Subcutaneous abdominal adipose tissue (tissue), 5 donors: ENCODE data around the gene ABR.

Experiments used
- H3K27ac ChIP-seq: one replicate; pipeline ENCODE4 v1.7.0; 2013; ENCODE audit warnings: low read depth, mild to moderate bottlenecking, inconsistent platforms, low read length, moderate library complexity
- H3K27me3 ChIP-seq, 5 donors: one replicate each; pipeline ENCODE4 v1.7.0; 2013; ENCODE audit warnings: low read length in 5 of 5, inconsistent platforms in 1 of 5; ENCODE audit not compliant: control insufficient read depth in 5 of 5, insufficient read depth in 4 of 5
- H3K36me3 ChIP-seq, 5 donors: one replicate each; pipeline ENCODE4 v1.7.0; 2013; ENCODE audit warnings: low read length in 5 of 5; ENCODE audit not compliant: control insufficient read depth in 5 of 5, insufficient read depth in 5 of 5
- H3K4me1 ChIP-seq, 5 donors: one replicate each; pipeline ENCODE4 v1.7.0; 2013; ENCODE audit warnings: low read length in 5 of 5, mild to moderate bottlenecking in 3 of 5, moderate library complexity in 1 of 5; ENCODE audit not compliant: control insufficient read depth in 5 of 5, insufficient read depth in 5 of 5
- H3K4me3 ChIP-seq, 5 donors: one replicate each; pipeline ENCODE4 v1.7.0; 2013; ENCODE audit warnings: low read length in 5 of 5, low read depth in 1 of 5
- H3K9ac ChIP-seq, 5 donors: one replicate each; pipeline ENCODE4 v1.7.0; 2013; ENCODE audit warnings: low read length in 5 of 5, mild to moderate bottlenecking in 4 of 5, moderate library complexity in 3 of 5
- H3K9me3 ChIP-seq, 5 donors: one replicate each; pipeline ENCODE4 v1.7.0; 2013; ENCODE audit warnings: low read length in 5 of 5; ENCODE audit not compliant: control insufficient read depth in 5 of 5
- donor health status: healthy.
- donor health status: healthy.
- donor health status: healthy.
- donor health status: healthy.
- donor health status: healthy.

The ABR gene

DNA sequence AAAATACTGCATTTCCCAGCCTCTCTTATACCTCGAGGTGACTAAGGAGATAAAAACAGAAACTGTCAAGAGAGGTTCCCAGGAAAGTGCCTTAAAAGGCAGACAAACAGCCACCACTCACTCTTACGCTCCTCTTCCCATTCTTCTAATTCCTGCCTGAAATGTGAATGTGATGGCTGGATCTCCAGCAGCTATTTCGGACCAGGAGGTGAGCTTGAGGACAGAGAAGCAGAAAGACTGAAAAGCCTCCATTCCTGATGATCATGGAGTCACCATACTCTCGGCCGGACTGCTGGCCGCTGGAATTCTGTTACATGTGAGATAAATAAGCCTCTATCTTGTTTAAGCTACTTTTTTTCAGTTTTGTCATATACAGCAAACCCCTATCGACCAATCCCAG is 41.4 kb upstream of the ABR start:
- peaks cover 0 to 6% (median 0%) of the 10 kb centered on the region in 5 donors for H3K9me3 ChIP-seq
- peaks cover 0 to 1% (median 0%) of the 10 kb centered on the region in 5 donors for H3K36me3 ChIP-seq
- H3K27me3 ChIP-seq, result peaks cover 3 to 13% (median 5%) of the 10 kb centered on the region in 5 donors
- H3K9ac ChIP-seq, result no peak overlapping the region
- H3K27ac ChIP-seq, result no peak overlapping the region
- H3K4me3 ChIP-seq, result no peak overlapping the region
- peaks cover 0 to 5% (median 0%) of the 10 kb centered on the region in 5 donors for H3K4me1 ChIP-seq

DNA sequence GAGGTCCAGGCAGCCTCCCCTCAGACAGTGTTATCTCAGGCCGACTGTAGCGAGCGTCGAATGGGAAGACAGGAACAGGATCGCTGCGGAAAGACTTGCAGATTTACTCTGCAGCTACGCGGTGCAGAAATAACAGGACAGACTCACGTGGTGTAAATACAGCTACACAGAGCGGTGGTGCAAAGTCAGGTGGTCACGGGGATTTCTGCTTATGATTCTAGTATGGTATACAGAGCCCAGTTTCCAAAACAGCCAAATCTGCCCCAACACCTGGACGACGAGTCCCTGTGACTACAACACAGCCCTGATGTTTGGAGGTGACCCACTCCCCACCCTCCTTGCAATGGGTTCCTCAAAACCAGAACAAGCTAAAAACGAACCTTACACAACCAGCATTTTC is 40.6 kb upstream of the ABR start:
- no peaks in the 10 kb centered on the region for H3K4me1 ChIP-seq
- H3K27ac ChIP-seq, result no peak overlapping the region
- peaks cover 3 to 9% (median 4%) of the 10 kb centered on the region in 5 donors for H3K27me3 ChIP-seq
- H3K36me3 ChIP-seq, result no peaks in the 10 kb centered on the region
- H3K4me3 ChIP-seq, result no peak overlapping the region
- no peak overlapping the region for H3K9ac ChIP-seq
- H3K9me3 ChIP-seq, result peaks cover 0 to 6% (median 0%) of the 10 kb centered on the region in 5 donors

DNA sequence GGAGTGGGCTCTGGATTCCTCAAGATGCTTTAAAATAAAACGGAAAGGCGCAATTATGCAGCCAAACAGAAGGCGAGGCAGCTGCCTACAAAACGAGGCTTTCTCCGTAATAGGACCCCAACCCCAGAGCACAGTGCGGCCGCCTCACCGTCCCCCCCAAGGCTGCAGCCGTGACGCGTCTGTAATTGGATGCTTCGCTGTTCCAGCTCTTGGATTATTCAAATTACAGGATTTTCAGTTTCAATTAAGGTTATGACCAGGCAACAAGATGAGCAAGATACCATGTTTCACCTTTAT is 37.3 kb upstream of the ABR start:
- no peaks in the 10 kb centered on the region for H3K36me3 ChIP-seq
- no peak overlapping the region for H3K27ac ChIP-seq
- H3K27me3 ChIP-seq, result peaks cover 3 to 9% (median 5%) of the 10 kb centered on the region in 5 donors
- no peak overlapping the region for H3K9ac ChIP-seq
- no peak overlapping the region for H3K4me3 ChIP-seq
- H3K4me1 ChIP-seq, result peaks cover 0 to 2% (median 0%) of the 10 kb centered on the region in 5 donors
- H3K9me3 ChIP-seq, result peaks cover 0 to 6% (median 0%) of the 10 kb centered on the region in 5 donors

DNA sequence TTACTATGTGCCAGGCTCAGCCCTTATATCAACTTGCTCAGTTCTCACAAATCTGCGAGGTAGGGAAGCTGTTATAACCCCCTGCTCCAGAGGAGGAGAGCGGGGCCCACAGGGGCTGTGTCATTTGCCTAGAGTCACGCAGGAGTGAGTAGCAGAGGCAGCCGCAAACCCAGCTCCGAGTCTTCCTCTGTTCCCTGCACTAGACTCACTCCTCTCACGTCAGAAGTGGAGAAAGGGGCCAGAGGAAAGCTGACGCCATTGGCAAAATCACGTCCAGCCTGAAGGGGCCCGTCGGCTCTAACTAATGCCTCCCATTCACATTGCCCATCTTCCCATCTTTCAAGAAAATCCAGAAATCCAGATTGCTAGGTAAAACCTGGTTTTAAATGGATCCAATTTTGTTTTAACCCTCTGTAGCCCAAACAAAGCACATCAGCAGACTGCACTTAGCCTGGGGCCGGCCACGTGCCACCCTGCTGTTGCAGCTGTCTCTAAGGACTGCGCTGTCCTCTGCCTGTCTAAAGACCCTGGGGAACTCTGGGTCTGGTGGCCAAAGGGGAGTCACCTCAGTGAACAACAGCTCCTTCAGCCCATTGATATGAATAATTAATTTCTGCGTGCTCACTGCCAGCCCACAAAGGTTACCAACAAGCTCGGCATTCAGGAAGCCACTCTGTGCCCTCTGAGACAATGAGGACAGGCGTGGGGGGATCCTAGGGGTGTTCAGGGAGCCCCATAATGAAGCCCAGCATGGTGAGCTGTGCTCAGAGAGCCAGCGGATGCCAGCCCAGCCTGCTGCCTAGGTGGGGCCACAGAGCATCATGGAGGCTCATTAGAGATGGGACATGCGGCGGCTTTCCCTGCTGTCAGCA is 36.7 kb upstream of the ABR start:
- no peaks in the 10 kb centered on the region for H3K36me3 ChIP-seq
- H3K27ac ChIP-seq, result no peak overlapping the region
- H3K27me3 ChIP-seq, result peaks cover 3 to 9% (median 5%) of the 10 kb centered on the region in 5 donors
- H3K4me1 ChIP-seq, result peaks cover 0 to 2% (median 0%) of the 10 kb centered on the region in 5 donors
- no peak overlapping the region for H3K9ac ChIP-seq
- H3K4me3 ChIP-seq, result no peak overlapping the region
- peaks cover 0 to 5% (median 0%) of the 10 kb centered on the region in 5 donors for H3K9me3 ChIP-seq

DNA sequence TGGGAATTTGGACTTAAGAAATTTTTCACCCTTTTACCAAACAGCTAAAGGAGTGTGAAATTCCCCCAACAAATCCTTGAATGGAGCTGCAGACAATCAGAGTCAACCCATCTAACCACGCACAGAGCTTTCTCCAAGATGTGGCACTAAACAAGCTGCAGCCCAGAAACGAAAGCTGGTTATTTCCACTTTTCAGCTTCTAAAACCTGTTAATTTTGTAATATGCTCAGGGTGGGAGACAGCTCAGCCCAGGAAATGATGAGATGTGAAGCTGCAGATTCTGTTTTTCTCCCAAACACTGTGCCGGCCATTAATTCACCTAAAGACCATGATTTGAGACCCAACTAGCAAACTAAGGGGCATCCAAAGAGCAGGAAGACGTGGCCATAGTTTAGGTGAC is 33.2 kb upstream of the ABR start:
- no peaks in the 10 kb centered on the region for H3K36me3 ChIP-seq
- H3K9ac ChIP-seq, result no peak overlapping the region
- no peaks in the 10 kb centered on the region for H3K9me3 ChIP-seq
- peaks cover 0 to 7% (median 0%) of the 10 kb centered on the region in 5 donors for H3K4me1 ChIP-seq
- H3K27ac ChIP-seq, result no peak overlapping the region
- no peak overlapping the region for H3K4me3 ChIP-seq
- peaks cover 2 to 9% (median 5%) of the 10 kb centered on the region in 5 donors for H3K27me3 ChIP-seq

DNA sequence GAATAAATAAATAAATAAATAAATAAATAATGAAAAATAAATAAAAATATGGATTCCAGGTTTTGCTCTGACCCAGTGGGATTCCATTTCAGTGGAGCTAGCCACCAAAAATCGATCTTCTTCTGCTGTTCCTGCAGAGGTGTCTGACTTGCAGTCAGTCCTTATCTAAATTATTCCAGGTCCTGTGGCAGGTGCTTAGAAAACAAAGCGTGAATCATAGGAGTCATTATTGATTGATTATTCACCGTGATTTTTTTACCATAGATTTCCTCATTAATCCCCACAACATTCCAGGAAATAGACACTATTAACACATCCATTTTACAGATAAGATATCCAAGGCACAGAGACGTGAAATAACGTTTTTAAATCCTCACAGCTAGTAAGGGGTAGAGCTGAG is 31.5 kb upstream of the ABR start:
- Histone ChIP-seq H3K4me1 (peaks cover 0 to 7% (median 0%) of the 10 kb centered on the region in 5 donors), H3K36me3 (no peaks in the 10 kb centered on the region), H3K27me3 (peaks cover 0 to 5% (median under 1%) of the 10 kb centered on the region in 5 donors), H3K9ac (no peak overlapping the region), H3K27ac (no peak overlapping the region), H3K9me3 (no peaks in the 10 kb centered on the region), H3K4me3 (no peak overlapping the region)

DNA sequence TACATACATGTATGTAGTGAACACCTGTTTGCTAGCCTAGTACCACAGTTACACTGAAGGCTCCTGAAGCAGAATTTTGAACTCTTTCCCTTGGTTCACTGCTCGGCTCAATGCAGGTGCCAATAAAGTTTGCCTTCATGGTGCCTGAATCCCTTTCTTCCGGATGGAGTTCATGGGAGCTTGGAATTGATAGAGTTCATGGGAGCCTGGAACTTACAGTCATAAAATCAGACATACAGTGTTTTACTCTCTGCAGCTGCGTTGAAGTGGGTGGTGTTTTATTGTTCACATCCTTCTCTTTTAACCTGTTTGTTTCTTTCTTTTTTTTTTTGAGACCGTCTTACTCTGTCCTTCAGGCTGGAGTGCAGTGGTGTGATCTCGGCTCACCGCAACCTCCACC is 29.2 kb upstream of the ABR start:
- H3K27ac ChIP-seq, result no peak overlapping the region
- H3K4me1 ChIP-seq, result peaks cover 0 to 7% (median under 1%) of the 10 kb centered on the region in 5 donors
- H3K36me3 ChIP-seq, result no peaks in the 10 kb centered on the region
- no peak overlapping the region for H3K4me3 ChIP-seq
- H3K27me3 ChIP-seq, result peaks cover 0 to 5% (median 0%) of the 10 kb centered on the region in 5 donors
- H3K9me3 ChIP-seq, result no peaks in the 10 kb centered on the region
- no peak overlapping the region for H3K9ac ChIP-seq

DNA sequence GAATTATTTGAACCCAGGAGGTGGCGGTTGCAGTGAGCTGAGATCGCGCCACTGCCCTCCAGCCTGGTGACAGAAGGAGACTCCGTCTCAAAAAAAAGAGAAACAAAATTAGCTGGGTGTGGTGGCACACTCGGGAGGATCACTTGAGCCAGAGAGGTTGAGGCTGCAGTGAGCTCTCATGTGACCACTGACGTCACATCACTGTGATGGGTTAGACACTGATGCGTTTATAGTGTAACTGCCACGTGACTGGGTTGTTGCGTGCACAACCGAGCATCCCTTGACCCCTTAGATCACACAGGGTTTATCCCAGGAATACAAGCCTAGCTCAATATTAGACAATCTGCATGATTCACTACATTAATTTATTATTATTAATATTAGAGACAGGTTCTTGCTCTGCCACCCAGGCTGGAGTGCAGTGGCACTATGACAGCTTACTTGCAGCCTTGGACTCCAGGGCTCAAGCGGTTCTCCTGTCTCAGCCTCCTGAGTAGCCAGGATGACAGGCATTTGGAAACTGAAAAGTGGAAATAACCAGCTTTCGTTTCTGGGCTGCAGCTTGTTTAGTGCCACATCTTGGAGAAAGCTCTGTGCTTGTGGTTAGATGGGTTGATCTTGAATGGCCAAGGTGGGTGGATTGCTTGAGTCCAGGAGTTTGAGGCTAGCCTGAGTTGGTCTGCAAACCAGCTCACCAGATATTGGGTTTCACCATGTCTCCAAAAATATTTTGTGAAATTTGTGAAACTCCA is 26.4 kb upstream of the ABR start:
- H3K4me3 ChIP-seq, result no peak overlapping the region
- H3K9ac ChIP-seq, result no peak overlapping the region
- H3K27me3 ChIP-seq, result peaks cover 0 to 5% (median 0%) of the 10 kb centered on the region in 5 donors
- no peaks in the 10 kb centered on the region for H3K9me3 ChIP-seq
- H3K4me1 ChIP-seq, result peaks cover 0 to 11% (median 5%) of the 10 kb centered on the region in 5 donors
- H3K27ac ChIP-seq, result no peak overlapping the region
- no peaks in the 10 kb centered on the region for H3K36me3 ChIP-seq

DNA sequence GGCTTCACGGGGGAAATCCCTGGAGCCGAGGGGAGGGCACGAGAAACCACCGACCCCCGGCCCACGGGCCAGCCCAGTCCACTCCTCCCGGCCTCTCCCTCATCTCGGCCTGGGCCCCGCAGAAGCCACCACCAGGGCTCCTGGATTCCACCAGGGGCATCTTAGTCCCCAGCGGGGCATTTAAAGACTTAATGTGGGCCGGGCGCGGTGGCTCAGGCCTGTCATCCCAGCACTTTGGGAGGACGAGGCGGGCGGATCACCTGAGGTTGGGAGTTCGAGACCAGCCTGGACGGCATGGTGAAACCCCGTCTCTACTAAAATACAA is 24.1 kb upstream of the ABR start:
- H3K27ac ChIP-seq, result peak overlapping the region; percentile 69
- peak overlapping the region in 4 of 5 donors; percentile 56 to 76 (median 66) for H3K4me3 ChIP-seq
- H3K36me3 ChIP-seq, result no peaks in the 10 kb centered on the region
- peak overlapping the region in 3 of 5 donors; percentile 58 to 82 (median 72) for H3K9ac ChIP-seq
- no peaks in the 10 kb centered on the region for H3K9me3 ChIP-seq
- peaks cover 0 to 16% (median 11%) of the 10 kb centered on the region in 5 donors for H3K4me1 ChIP-seq
- peaks cover 0 to 5% (median 0%) of the 10 kb centered on the region in 5 donors for H3K27me3 ChIP-seq
